GM21390 (cell line): ENCODE results near the gene SAP30BP.

Experiments
- ATAC-seq: cut with Tn5 transposase; IDR thresholded peaks from one replicate; pipeline ENCODE4 v1.9.1; 2021; ENCODE audit not compliant: unreplicated experiment

SAP30BP gene

DNA sequence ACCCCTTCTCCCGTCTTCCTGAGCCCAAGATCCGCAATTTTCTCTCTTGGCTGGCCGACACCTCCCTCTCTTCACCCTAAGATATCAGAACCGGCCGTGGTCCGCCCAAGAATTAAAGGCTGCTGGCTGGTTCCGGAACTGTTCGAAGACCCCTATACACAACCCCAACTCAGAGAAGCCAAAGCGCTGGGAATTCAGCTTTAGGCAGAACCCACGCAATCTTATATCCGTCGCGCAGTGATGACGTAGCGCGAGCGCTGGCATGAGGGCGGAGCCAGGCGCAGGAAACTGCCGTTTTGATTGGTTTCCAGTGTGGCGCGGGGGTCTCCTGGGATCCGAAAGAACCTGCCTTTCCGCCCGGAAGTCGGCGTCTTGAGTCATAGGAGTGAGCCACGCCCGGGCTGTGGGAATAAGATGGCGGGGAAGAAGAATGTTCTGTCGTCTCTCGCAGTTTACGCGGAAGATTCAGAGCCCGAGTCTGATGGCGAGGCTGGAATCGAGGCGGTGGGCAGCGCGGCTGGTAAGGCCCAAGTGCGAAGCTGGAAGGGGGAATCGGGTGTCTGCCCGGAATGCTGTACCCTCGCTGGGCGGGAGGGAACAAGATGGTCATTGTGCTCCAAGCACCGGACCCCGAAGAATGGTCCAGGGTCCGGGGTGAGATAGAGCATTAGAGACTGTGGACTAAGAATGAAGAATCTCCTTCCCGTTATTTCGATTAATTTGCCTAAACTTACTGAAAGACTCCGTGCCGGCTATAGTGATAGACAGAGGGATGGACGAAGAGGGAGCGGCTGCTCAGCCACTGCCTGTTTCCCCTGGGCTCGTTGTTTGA, at the start of gene SAP30BP, which contains the start of gene RECQL5:
SAP30BP (plus strand) TSS at position 380 of the 832 bp plus-strand sequence; CDS start at position 415, 35 bp downstream.
RECQL5 (minus strand) TSS at position 196 of the 832 bp plus-strand sequence. CDS start 597 bp downstream, outside the sequence.
- ATAC-seq: peak; percentile 54

DNA sequence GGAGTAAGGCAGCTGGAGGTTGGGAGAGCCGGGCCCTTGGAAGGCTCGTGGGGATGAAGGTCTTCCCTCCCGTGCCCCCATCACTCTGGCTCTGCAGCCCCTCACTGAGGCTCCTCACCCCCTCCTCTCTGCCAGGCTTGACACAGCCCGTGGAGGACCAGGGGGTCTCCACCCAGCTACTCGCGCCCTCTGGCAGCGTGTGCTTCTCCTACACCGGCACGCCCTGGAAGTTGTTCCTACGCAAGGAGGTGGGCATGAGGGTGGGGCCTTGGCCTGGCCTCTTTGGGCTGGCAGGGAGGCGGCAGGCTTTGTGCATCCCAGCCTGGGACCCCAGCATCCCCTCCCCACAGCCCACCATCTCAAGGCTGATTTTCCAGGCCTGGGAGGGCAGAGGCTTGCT, 49.5 kb upstream of the SAP30BP start:
- no peak for ATAC-seq

DNA sequence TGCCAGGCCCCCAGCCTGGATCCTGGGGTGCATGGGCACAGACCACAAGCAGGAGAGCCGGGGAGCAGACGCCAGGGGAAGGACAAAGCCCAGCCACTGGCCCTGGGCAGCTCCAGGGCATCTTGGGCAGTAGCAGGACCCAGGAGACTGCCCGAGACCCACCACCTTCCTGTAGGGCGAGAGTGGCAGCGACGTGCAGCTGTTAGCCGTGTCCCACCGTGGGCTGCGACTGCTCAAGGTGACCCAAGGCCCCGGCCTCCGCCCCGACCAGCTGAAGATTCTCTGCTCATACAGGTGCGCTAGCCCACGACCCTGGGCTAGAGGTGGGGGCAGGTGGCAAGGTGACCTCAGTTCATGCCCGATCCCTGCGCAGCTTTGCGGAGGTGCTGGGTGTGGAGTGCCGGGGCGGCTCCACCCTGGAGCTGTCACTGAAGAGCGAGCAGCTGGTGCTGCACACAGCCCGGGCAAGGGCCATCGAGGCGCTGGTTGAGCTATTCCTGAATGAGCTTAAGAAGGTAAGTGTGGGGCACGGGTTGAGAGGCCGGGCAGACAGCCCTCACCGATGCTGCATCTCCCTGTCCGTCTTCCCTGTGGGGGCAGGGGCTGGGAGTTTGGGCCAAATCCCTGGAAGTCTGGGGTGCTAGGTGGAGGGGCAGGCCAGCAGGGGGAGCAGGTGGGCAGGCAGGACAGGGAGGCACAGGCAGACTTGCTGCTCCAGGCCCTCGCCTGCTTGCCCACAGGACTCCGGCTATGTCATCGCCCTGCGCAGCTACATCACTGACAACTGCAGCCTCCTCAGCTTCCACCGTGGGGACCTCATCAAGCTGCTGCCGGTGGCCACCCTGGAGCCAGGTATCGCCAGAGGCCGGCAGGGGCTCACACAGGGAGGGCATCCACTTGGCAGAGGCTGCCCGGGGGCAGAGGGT, 47.4 kb upstream of the SAP30BP start:
- ATAC-seq: no peak

DNA sequence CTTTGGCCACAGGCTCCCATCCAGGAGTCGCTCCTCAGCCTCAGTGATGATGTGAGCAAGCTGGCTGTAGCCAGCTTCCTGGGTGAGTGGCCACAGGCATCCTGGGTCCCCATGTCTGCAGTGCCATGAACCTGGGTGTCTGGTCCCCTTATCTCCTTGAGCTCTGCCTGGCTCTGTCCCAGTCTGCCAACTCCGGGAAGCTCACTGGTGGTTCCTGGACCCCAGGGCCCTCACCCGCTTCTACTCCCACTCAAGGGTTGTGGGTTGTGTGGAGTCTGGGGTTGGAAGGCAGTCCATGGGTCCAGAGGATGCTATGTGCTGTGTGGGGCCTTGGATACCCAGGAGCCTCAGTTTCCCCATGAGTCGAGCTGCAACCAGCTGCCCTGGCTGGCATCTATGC, 45.6 kb upstream of the SAP30BP start:
- no peak for ATAC-seq

DNA sequence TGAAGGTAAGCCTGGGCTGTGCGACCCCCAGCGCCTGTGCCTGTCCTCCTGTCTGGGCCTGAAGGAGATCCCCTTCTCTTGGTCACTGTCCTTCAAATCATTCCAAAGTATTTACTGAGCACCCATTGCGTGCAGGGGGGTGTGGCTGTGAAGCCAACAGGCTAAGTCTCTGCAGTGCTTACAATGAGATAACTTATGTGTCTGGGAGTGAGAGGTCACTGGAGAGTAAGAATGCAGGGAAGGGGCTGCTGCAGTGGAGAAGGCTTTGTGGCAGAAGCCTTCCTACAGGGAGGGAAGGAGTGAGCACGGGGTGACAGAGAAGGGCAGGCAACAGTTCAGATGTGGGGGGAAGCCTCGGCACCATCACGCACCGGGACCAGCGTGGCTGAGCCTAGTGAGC, 45.1 kb upstream of the SAP30BP start:
- no peak for ATAC-seq

DNA sequence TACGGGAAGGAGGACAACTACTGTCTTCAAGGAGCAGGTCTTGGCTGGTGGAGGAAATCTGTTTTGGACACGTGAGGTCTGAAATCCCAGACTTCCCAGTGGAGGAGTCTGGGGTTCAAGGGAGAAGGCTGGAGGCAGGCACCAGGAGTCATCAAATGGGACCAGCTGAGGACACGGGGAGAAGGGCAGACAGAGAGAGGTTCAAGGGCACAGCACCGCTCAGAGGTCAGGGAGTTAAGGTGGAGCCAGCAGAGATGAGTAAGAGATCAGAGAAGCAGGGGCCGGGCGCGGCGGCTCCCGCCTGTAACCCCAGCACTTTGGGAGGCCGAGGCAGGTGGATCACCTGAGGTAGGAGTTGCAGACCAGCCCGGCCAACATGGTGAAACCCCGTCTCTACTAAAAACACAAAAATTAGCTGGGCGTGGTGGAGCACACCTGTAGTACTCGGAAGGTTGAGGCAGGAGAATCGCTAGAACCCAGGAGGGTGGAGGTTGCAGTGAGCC, 44.3 kb upstream of the SAP30BP start:
- ATAC-seq: no peak

DNA sequence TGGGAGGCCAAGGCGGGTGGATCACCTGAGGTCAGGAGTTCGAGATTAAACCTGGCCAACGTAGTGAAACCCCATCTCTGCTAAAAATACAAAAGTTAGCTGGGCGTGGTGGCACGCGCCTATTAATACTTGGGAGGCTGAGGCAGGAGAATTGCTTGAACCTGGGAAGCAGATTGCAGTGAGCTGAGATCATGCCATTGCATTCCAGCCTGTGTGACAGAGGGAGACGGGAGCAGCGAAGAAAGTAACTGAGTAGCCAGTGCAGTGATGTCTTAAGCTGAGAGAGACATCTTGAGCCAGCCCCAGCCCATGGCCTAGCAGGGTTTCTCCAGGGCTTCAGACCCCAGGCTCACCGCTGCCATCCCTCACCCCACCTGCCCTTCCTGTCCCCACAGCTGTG, 43.8 kb upstream of the SAP30BP start:
- no peak for ATAC-seq

DNA sequence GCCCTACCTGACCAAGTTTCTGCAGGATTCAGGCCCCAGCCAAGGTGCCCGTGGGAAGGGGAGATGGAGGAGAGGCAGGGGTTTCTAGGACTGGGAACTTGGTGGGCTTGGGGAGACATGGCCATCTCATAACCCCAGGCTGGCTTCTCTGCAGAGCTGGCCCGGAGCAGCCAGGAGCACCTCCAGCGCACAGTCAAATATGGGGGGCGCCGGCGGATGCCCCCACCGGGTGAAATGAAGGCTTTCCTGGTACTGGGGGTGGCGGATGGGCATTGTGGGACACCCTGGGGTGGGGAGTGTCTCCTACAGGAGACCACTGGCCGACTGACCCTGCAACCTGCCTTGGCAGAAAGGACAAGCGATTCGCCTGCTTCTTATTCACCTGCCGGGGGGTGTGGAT, 43.1 kb upstream of the SAP30BP start:
- ATAC-seq: no peak

DNA sequence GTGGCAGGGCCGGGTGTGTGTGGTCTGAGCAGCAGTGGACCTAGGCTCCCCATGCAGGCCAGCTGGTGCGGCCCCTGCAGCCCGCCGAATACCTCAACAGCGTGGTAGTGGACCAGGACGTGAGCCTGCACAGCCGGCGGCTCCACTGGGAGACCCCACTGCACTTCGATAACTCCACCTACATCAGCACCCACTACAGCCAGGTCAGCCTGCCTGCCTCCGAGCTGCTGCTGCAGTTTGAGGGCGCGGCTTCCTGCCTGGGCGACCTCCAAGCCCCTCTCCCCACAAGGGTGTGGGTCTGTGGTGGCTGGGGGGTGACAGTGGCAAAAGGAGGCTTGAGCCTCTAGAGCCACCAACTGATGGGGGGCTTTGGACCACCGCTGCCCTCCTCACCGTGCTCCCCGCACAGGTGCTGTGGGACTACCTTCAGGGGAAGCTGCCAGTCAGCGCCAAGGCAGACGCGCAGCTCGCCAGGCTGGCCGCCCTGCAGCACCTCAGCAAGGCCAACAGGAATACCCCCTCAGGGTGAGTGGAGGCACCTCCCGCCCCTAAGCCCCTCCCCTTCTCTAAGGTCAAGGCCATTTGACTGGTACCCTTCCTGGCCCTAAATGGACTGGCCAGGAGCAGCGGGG, 42.3 kb upstream of the SAP30BP start:
- no peak for ATAC-seq

DNA sequence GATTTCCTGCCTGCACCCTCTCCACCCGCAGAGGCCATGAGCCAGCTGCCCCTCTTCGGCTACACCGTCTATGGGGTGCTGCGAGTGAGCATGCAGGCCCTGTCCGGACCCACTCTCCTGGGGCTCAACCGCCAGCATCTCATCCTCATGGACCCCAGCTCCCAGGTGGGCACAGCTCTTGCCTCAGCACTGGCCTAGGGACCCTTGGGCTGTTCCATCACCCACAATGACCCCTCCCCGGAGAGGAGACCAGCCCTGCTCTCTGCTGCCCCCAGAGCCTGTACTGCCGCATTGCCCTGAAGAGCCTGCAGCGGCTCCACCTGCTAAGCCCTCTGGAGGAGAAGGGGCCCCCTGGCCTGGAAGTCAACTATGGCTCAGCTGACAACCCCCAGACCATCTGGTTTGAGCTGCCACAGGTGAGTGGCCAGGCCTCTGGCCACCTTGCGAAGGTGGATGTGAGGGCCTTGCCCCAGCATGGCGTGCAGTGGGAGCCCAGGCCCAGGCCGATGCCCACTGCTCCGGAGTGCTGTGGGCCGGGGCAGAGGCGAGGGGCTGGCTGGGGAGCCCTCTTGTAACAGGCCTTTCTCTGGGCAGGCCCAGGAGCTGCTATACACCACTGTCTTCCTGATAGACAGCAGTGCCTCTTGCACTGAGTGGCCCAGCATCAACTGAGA, 41.2 kb upstream of the SAP30BP start:
- no peak for ATAC-seq

DNA sequence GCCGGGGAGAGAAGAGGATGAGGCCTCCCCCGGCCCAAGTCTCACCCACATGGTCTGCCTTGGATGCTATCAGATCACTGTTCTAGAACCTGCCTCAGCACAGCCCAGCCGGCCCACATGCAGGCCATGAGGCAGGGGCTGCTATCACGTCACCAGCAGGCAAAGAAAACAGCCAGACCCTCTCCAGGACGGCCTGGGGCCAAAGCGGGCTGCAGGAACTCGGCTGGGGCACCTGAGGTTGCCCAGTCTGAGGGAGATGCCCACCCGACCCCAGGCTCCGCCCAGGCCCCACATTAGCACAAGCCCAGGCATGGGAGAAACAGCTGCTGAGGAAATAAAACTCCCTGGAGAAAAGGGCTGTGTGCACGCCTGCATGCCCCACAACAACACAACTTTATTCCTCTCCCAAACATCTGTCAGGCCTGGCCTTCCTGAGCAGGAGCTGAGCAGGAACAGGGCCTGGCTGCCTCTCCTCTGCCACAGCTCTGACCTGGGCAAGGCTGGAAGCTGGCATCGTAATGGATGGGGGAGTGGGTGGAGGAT, 40.6 kb upstream of the SAP30BP start:
- ATAC-seq: no peak

DNA sequence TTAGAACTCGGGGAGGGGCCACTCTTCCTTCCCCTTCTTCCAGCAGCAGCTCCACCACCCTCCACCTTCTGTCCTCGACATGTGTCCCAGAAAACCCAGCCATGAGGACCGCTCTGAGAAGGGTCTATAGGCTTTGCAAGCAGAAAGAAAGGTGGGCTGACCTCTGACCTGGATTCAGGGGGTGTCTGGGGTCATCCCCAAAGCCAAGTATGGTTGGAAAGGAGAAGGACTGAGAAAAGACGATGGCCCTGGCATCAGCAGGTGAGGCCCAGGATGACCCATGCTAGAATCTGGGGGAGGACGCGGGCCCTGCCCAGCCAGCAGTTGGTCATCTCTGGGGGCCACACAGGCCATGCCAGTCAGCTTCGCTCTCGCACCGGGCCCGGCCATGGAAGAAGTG, 40.0 kb upstream of the SAP30BP start:
- ATAC-seq: no peak

DNA sequence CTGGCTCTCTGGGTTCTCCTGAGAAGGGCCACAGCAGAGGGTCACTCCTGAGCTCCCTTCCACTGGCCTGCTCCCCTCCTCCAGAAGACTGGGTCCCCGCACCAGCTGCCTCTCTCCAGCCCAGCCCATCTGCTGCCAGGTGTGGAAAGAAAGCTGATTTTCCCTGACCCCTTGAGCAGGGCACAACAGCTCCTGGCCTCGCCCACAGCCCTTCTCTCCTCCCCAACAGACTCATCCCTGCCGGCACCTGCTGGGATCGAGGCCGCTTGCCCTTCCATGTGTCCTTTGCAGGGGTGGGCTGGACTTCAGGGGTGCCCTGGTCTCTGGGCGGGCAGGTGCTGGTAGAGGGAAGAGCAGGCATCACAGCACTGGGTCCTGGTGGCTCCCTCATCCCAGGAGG, 38.7 kb upstream of the SAP30BP start:
- ATAC-seq: no peak

DNA sequence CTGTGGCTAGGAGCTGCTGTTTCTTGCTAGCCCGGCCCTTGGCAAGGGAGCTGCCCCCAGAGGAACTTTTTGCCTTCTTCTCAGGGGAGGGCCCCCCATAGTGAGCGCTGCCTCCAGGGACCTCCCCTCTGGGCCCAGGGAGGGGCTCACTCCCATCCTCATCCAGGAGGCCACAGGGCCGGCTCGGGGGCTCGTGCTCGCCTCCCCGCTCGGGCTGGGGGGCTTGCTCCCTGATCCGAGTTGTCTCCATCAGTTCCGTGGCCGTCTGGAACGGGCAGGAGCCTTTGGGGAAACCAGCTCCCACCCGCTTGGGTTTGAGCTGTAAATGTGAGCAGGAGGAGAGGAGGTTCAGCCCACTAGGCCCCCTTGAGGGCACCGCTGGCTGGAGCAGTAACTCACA, 38.0 kb upstream of the SAP30BP start:
- ATAC-seq: no peak

DNA sequence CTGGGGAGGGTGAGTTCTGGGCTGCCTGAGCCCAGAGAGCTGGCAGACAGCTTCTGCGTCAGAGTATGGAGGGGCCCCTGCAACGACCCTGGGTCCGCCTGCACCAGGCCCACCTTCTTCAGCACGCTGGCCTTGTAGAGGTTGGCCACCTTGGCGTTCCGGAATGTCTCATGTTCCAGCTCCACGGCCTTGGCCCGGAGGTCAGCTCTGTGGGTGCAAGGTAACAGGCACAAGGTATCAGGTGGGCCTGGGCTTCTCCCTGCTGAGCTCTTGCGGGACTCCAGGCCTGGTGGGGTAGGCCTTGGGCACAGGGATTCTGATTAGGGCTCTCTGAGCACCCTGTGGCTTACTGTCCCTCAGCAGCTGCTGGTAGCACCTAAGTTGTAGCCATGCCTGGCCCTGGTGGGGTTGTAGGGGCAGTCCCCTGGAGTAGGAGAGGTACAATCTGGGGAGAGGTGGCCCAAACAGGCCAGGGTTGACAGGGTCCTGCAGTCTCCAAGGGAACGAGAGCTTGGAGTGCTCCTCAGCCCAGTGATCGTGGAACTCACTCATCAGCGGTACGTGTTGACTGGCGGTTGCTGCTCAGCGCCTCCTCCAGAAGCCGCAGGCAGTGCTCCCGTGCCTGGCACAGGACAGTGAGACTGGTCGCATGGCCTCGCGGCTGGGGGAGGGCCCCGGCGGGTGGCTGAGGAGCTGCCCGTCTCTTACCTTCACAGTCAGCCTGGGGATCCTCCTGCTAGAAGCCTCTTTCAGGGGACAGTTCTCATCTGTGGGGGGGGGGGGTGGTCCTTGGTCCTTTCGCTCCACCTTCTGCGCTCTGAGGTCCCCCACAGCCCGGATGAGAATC, 36.8 kb upstream of the SAP30BP start:
- no peak for ATAC-seq

DNA sequence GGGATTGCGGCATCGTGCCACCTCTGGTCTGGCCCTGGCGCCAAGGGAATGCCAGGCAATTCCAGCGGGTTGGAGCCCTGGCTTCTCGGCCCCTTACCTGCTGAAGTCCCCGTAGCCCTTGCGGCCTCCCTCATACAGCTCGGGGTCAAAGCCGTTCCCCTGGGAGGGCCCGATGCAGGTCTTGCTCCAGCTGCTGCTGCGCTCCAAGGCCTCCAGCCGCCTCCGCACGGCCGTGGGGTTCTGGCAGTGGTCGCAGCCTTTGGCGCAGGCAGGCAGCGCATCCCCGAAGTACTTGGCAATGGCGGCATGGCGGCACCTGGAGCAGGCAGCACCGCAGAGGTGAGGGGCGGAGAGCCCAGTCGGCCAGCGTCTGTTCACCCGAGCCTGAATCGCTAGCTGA, 35.8 kb upstream of the SAP30BP start:
- no peak for ATAC-seq

DNA sequence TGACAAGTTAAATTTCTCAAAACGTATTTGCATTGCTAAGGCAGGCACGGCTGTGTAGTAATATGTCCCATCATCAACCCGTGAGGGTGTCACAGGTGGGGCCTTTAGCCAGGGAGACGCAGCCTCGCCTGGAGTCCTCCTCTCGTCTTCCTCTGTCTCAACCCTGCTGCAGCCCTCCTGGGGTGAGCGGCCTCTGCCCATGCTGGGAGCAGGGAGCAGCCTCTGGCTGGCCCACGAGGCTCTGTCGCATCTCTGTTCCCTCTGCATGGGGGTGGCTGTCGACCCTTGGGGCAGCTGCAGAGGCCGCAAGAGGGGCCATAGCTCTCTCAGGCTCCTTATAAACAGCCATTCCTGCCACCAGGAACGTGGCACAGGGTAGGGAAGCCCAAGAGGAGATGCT, 34.7 kb upstream of the SAP30BP start:
- no peak for ATAC-seq

DNA sequence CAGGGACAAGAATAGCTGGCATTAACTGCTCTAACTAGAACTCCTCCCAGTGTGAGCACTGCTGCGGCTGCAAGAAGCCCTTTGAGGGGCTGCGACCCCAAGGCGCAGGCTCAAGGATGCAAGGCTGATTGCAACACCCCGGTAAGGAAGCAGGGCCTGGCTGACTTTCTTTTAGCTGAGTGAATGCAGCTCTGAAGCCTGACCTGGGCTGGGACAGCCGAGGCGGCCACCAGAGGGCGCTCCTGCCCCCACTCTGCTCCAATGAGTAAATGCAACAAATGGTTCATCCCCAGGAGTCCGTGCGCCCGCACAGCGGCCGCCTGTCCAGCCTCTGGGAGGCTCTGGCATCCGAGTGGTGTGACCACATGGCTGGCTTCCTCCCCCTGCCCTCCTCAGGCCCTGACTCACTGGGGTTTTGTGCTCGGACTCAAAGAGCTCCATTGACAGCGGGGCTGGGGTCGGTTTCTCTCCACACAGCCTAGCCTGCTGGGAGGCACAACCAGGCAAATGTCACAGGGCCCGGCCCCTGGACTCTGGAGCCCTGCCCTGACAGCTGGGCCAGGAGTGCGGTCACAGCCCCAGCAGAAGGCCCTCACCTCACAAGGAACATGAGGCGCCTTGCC, 34.2 kb upstream of the SAP30BP start, which contains the start of gene SMIM5:
SMIM5 (plus strand) TSS at position 572 of the 623 bp plus-strand sequence. CDS start 6,768 bp downstream, outside the sequence.
- ATAC-seq: no peak
